PFSK-1 (cell line): ENCODE measurements around the gene MYH7.

Experiments
- POLR2AphosphoS5 ChIP-seq: IDR thresholded peaks from 2 replicates; pipeline ENCODE4 v1.6.1; 2012; ENCODE audit warnings: low read depth, mild to moderate bottlenecking, control low read depth, low read length, moderate library complexity
- REST ChIP-seq, 2 experiments: IDR thresholded peaks; 2 replicates each; pipeline versions ENCODE4 v1.6.1 to v1.8.0; 2011 to 2012; ENCODE audit warnings: low read depth in 2 of 2, low read length in 2 of 2, control low read depth in 1 of 2, inconsistent platforms in 1 of 2, mild to moderate bottlenecking in 1 of 2, moderate library complexity in 1 of 2; ENCODE audit not compliant: insufficient read depth in 1 of 2
- SIN3A ChIP-seq: IDR thresholded peaks from 2 replicates; pipeline ENCODE4 v1.6.1; 2012; ENCODE audit warnings: mild to moderate bottlenecking, low read length, moderate library complexity, borderline replicate concordance; ENCODE audit not compliant: insufficient read depth
- TAF1 ChIP-seq: IDR thresholded peaks from 2 replicates; pipeline ENCODE4 v1.6.1; 2012; ENCODE audit warnings: low read length, control low read depth, borderline replicate concordance; ENCODE audit not compliant: insufficient read depth

- peak; percentile 68; the same call in 1 of the 2 replicates for TF ChIP-seq TAF1
- peak; percentile 53; the same call in 1 of the 2 replicates for TF ChIP-seq POLR2AphosphoS5
- TF ChIP-seq SIN3A: no peak
- TF ChIP-seq REST (IDR thresholded peaks at IDR 0.05; ENCODE audit: insufficient read depth in 1 of 2, low read depth in 2 of 2, low read length in 2 of 2): no peak
These were observed 33.9 kb upstream of the MYH7 start, which contains the start of gene NGDN for GRCh38 chr14:23469127-23469905.
